ENCODE results near the gene JAKMIP1.

Gene JAKMIP1

GRCh38 chr4:6114601-6115000, 85.7 kb downstream of the JAKMIP1 start:
- DNase-seq, result no peak

- DNase-seq, result no peak
Observed at GRCh38 chr4:6114181-6114580, 86.2 kb downstream of the JAKMIP1 start.

GRCh38 chr4:6113641-6114040, 86.7 kb downstream of the JAKMIP1 start:
- DNase-seq, result no peak

- no peak for DNase-seq
Observed at GRCh38 chr4:6112606-6113290, 87.6 kb downstream of the JAKMIP1 start.

GRCh38 chr4:6111354-6111960, 88.9 kb downstream of the JAKMIP1 start:
- DNase-seq, result no peak

- no peak for DNase-seq
Observed at GRCh38 chr4:6110681-6111353, 89.5 kb downstream of the JAKMIP1 start.

- DNase-seq, result no peak
Observed at GRCh38 chr4:6109842-6110560, 90.3 kb downstream of the JAKMIP1 start.

- no peak for DNase-seq
Observed at GRCh38 chr4:6107886-6108285, 92.5 kb downstream of the JAKMIP1 start.

- DNase-seq, result no peak
Observed at GRCh38 chr4:6107114-6107791, 93.1 kb downstream of the JAKMIP1 start.

GRCh38 chr4:6106156-6106555, 94.2 kb downstream of the JAKMIP1 start:
- DNase-seq, result no peak

- no peak for DNase-seq
Observed at GRCh38 chr4:6105311-6105911, 94.9 kb downstream of the JAKMIP1 start.

- no peak for DNase-seq
Observed at GRCh38 chr4:6104541-6105130, 95.7 kb downstream of the JAKMIP1 start.

- no peak for DNase-seq
Observed at GRCh38 chr4:6097581-6097980, 102.8 kb downstream of the JAKMIP1 start.

GRCh38 chr4:6095897-6096296, 104.5 kb downstream of the JAKMIP1 start:
- DNase-seq, result no peak

GRCh38 chr4:6095023-6095752, 105.2 kb downstream of the JAKMIP1 start:
- DNase-seq, result peak; percentile 1

- DNase-seq, result no peak
Observed at GRCh38 chr4:6093671-6094070, 106.7 kb downstream of the JAKMIP1 start.

GRCh38 chr4:6092971-6093370, 107.4 kb downstream of the JAKMIP1 start:
- DNase-seq, result no peak

GRCh38 chr4:6092131-6092530, 108.2 kb downstream of the JAKMIP1 start:
- no peak for DNase-seq

GRCh38 chr4:6090931-6091330, 109.4 kb downstream of the JAKMIP1 start:
- no peak for DNase-seq

- DNase-seq, result no peak
Observed at GRCh38 chr4:6088950-6089349, 111.4 kb downstream of the JAKMIP1 start.

- DNase-seq, result peak; percentile 42
Observed at GRCh38 chr4:6087669-6088341, 112.5 kb downstream of the JAKMIP1 start.

Measured in femur (tissue), 1 donor.